NOMO-1 treated with dmso at 0.1 percent for 144 hours (cell line): ENCODE measurements around the gene HEXIM1.

Source experiments
- DNase-seq: peaks from one replicate; lab custom pipeline; 2025; ENCODE audit not compliant: unreplicated experiment; lab: John Stamatoyannopoulos, UW

The HEXIM1 gene

GRCh38 chr17:45128989-45129388 is 19.3 kb upstream of the HEXIM1 start:
- no peak for DNase-seq

- DNase-seq: no peak
Measured at GRCh38 chr17:45129426-45129939, 18.8 kb upstream of the HEXIM1 start.

GRCh38 chr17:45129940-45130680 is 18.2 kb upstream of the HEXIM1 start:
- DNase-seq: no peak

GRCh38 chr17:45130681-45131615 is 17.3 kb upstream of the HEXIM1 start:
- no peak for DNase-seq

GRCh38 chr17:45131616-45132319 is 16.5 kb upstream of the HEXIM1 start:
- no peak for DNase-seq

- DNase-seq: peak; percentile 60
Measured at GRCh38 chr17:45132320-45132571, 16.0 kb upstream of the HEXIM1 start, which contains the start of gene PLCD3. TSS of gene PLCD3 (minus strand) at chr17:45132515. CDS start at chr17:45132410, 105 bp downstream.

- peak; percentile 57 for DNase-seq
Measured at GRCh38 chr17:45132572-45133463, 15.5 kb upstream of the HEXIM1 start.

DNA sequence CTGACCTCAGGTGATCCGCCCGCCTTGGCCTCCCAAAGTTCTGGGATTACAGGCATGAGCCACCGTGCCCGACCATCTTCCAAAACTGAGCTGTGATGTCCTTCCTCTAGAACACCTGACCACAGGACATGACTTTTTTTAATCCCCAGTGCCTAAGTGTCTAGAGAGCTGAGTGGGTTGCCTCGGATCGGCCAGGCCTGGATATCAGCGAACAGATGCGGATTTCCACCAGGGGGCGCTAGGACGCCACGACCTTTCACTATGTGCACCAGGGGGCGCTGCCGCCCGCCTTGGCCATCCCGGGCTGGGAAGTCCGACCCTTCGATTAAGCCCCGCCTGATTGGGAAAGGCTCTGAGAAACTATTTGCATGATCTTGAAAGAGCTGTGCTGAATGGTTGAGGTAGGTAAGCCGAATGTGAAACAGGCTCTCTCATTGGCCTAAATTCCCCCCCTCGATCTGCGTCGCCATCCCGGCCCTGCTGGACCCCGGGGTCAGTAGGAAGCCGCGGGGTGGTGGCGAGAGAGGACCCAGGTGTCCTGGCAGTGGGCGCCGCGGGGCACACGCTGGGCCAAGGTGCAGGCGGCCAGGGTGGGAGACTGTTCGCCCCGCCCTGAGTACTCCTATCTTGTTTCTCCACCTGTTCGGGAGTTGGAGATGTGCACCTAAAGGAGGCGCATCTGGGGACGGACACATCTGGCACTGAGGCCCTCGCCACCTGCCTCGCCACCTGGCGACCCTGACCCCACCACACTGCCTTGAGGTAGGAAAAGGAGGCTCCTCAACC is 12.9 kb upstream of the HEXIM1 start, which contains the start of gene ACBD4:
Gene ACBD4, plus strand, starts transcription at position 496 of the 786 bp plus-strand sequence. CDS start 458 bp downstream, outside the sequence.
- DNase-seq: peak; percentile 91

DNA sequence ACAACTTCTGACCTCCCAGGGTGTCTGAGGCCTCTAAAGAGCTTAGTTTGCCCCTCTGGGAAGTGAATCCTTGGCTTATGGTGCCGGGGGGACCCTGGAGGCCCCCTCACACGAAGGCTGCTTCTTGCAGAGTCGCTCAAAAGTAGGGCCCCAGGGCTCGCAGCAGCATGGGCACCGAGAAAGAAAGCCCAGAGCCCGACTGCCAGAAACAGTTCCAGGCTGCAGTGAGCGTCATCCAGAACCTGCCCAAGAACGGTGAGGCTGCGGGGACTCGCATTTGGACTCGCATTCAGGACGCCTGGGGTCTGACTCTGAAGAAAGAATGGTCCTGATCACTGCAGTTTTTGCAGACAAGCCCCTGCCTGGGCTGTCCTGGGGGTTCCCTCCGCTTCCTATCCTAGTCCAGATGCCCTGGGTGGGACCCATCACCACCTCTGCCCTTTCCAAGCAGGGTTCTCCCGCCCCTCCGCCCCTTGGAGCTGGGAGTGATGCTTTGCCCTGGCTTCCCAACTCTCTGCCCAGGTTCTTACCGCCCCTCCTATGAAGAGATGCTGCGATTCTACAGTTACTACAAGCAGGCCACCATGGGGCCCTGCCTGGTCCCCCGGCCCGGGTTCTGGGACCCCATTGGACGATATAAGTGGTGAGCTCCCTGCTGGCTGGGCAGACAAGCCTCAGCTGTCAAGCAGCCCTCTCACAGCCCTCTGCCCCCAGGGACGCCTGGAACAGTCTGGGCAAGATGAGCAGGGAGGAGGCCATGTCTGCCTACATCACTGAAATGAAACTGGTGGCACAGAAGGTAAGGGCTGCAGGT is 12.1 kb upstream of the HEXIM1 start:
- DNase-seq: no peak

DNA sequence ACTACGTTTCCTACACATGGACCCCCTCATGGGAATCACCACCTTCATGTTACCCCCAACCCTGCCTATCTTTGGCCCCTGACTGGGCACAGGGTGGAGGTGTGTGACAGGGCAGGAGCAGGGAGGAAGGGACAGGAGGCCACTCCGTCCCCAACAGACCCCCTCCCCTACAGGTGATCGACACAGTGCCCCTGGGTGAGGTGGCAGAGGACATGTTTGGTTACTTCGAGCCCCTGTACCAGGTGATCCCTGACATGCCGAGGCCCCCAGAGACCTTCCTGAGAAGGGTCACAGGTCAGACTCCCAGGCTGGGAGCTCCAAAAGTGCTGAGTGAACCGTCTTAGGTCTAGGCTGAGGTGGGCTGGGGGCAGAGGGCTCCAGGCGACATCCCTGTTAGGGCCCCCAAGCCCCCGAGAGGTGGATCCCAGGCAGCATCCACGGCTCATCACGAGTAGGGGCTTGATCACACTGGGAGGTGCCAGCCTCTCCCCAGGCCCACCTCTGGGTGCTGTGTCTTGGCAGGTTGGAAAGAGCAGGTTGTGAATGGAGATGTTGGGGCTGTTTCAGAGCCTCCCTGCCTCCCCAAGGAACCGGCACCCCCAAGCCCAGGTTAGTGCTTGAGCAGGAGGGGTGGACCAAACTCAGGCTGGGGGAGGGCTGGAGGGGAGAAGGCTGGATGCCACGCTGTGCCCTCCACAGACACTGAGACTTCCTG is 11.3 kb upstream of the HEXIM1 start:
- no peak for DNase-seq

DNA sequence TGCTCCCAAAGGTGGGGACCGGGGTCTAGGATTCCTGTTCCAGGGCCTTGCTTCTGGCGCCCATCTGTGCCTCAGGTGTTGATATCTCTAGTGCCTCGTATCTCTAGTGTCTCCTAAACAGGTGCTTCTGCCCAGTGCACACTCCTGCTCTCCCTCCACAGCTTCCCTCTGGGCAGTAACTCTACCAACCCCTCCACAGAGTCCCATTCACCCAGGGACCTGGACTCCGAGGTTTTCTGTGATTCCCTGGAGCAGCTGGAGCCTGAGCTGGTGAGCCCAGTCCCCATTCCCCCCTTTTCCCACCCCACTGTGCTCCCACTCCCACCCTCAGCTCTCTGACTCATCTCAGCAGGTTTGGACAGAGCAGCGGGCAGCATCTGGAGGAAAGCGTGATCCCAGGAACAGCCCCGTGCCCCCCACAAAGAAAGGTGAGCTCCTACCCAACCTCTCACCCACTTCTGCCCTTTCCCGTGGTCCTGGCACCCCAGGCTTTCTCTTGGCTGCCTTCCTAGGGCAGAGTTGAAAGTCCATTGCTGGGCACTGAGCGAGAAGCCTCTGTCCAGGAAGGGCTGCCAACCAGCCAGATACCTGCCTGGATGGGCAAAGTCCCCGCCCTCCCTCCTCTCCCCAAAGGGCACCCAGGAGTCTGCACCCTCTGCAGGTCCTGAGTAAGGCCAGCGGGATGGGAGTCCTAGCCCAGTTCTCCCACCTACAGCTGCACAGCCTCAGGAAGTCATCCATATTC is 10.5 kb upstream of the HEXIM1 start:
- DNase-seq: no peak

DNA sequence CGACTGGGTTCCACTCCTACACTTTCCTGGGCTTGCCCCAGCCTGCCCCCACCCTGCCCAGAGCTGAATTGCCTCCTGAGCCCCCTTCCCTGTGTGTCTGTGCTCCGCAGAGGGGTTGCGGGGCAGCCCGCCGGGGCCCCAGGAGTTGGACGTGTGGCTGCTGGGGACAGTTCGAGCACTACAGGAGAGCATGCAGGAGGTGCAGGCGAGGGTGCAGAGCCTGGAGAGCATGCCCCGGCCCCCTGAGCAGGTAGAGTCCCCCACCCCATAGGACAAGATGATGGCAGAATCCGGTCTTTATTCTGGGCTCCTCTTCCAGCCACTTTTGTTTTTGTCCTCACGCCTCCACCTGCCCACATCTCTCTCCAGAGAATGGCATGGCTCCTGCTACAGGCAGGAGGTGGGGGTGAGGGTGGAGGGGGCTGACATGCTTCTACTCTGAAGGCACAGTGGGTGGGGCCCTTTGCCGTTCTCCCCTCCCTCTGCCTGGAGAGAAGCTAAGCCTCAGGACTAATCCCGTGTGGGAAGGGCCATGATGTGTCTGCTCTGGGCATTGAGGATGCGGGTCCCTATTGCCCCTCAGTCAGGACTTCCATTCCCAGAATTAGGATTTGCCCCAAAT is 9.3 kb upstream of the HEXIM1 start:
- DNase-seq: no peak

- DNase-seq: no peak
Measured at GRCh38 chr17:45139533-45139920, 8.7 kb upstream of the HEXIM1 start.

DNA sequence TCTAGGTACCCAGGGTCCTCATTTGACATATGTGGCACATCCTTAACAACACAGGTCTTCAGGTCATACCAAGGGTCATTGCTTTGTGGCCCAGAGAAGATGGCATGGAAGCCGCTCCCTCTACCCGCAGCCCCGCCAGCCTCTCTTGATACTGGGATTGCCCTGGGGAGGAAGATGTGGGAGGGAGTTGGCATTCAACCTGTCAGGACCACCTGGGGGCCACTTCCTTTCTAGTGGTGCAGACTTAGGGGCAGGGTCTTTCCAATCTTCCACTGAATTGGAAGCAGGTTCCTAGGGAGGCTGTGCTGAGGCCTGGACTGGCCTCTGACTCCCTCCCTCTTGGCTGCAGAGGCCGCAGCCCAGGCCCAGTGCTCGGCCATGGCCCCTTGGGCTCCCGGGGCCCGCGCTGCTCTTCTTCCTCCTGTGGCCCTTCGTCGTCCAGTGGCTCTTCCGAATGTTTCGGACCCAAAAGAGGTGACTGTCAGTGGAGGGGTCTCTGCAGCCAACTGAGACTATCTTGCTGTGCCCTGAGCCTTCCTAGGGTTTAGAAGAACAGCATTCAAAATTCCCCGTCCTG is 5.1 kb upstream of the HEXIM1 start:
- no peak for DNase-seq

- DNase-seq: no peak
Measured at GRCh38 chr17:45143767-45144198, 4.5 kb upstream of the HEXIM1 start.

- DNase-seq: no peak
Measured at GRCh38 chr17:45144199-45145034, 3.9 kb upstream of the HEXIM1 start.
